ENCODE data around the gene MAML2. TPM values are rescaled to one million over a fixed set of nuclear protein-coding genes. Genes with fewer than 3 reads are reported as not detected.

The MAML2 gene
- total and polyA plus RNA-seq, 2 of the 13 experiments (the other 11 are each of a cell fraction or from before 2014, with no cell fraction given): 2.3 to 25.9 TPM

DNA sequence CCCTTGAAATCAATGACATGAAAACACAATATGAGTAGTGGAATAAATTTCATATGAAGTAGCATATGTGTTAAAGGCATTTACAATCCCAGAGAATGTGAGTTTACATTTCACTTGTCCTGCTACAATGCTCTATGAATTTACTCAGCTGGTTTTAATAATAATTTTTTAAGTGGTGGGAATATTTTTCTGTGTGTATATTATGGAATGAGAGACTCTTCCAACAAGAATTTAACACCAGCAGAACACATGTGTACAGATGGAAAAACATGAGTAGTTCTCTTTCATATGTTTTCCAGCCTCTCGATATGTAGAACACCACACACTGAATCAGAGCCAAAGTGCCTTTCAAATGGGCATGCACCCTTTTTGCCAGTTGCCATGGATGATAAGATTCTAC, 170.4 kb downstream of the MAML2 start:
- DNase-seq (ENCODE audit: low spot score) (no peak), FAIRE-seq (no peak), ATAC-seq (no peak)
- Histone ChIP-seq H2AFZ (ENCODE audit: low read length) (no peak overlapping the region), H3K27ac (ENCODE audit: extremely low read length, insufficient read depth, low read length) (no peak overlapping the region), H3K9me3 (ENCODE audit: low read length) (no peaks in the 10 kb centered on the region), H3K4me3 (replicated peaks in 1 of 3; ENCODE audit: insufficient read depth in 1 of 3, low read depth in 2 of 3, low read length in 3 of 3) (no peak overlapping the region), H4K20me1 (ENCODE audit: insufficient read depth, low read length) (no peaks in the 10 kb centered on the region), H3K9ac (ENCODE audit: insufficient read depth, low read depth, low read length) (no peak overlapping the region), H3K27me3 (ENCODE audit: control insufficient read depth in 1 of 2, insufficient read depth in 2 of 2, low read length in 2 of 2) (no peaks in the 10 kb centered on the region), H3K4me2 (ENCODE audit: low read depth, low read length) (no peak overlapping the region), H3K79me2 (ENCODE audit: insufficient read depth, low read length) (no peaks in the 10 kb centered on the region), H3K4me1 (ENCODE audit: insufficient read depth, low read length) (no peaks in the 10 kb centered on the region), H3K36me3 (replicated peaks in 1 of 2; ENCODE audit: control insufficient read depth in 1 of 2, insufficient read depth in 2 of 2, low read length in 2 of 2) (peaks cover 0 to 8% of the 10 kb centered on the region in 2 experiments; a peak in 3 of 5 replicates)
- BruUV-seq (replicated peaks): no TSS peak
- CTCF ChIA-PET (ENCODE audit: low intra/inter-chr PET ratio, low total read pairs): no interaction called here
- TF ChIP-seq, protein P1, sequence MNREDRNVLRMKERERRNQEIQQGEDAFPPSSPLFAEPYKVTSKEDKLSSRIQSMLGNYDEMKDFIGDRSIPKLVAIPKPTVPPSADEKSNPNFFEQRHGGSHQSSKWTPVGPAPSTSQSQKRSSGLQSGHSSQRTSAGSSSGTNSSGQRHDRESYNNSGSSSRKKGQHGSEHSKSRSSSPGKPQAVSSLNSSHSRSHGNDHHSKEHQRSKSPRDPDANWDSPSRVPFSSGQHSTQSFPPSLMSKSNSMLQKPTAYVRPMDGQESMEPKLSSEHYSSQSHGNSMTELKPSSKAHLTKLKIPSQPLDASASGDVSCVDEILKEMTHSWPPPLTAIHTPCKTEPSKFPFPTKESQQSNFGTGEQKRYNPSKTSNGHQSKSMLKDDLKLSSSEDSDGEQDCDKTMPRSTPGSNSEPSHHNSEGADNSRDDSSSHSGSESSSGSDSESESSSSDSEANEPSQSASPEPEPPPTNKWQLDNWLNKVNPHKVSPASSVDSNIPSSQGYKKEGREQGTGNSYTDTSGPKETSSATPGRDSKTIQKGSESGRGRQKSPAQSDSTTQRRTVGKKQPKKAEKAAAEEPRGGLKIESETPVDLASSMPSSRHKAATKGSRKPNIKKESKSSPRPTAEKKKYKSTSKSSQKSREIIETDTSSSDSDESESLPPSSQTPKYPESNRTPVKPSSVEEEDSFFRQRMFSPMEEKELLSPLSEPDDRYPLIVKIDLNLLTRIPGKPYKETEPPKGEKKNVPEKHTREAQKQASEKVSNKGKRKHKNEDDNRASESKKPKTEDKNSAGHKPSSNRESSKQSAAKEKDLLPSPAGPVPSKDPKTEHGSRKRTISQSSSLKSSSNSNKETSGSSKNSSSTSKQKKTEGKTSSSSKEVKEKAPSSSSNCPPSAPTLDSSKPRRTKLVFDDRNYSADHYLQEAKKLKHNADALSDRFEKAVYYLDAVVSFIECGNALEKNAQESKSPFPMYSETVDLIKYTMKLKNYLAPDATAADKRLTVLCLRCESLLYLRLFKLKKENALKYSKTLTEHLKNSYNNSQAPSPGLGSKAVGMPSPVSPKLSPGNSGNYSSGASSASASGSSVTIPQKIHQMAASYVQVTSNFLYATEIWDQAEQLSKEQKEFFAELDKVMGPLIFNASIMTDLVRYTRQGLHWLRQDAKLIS (CRISPR knock-in tag; IDR thresholded peaks at IDR 0.05): no peak
- TF ChIP-seq SRSF1 (optimal IDR thresholded peaks at IDR 0.05; ENCODE audit: low read depth, low read length): no peak
- no peak for TF ChIP-seq ZNF782 (CRISPR knock-in tag; IDR thresholded peaks at IDR 0.05; ENCODE audit: borderline replicate concordance)
- no peak for TF ChIP-seq ZNF546 (CRISPR knock-in tag; conservative IDR thresholded peaks at IDR 0.05)
- in situ Hi-C loops (cut with HindIII; ENCODE audit: extremely low pct_ligation_motif_present, low pct_unique_long_range_greater_than_20kb) (no loop called here), intact Hi-C loops (cut with micrococcal nuclease; ENCODE audit: unreplicated experiment) (no loop called here)
- WGBS (ENCODE audit: low lambda C conversion rate): 95% methylated on average over 1 of the region's 1 CpG
- POLR2A ChIA-PET: no interaction called here

GRCh38 chr11:96169250-96169649, 173.7 kb downstream of the MAML2 start:
- POLR2A ChIA-PET: no interaction called here
- no peak for FAIRE-seq
- 95% methylated on average over 3 of the region's 3 CpGs for WGBS (ENCODE audit: low lambda C conversion rate)
- H3K9ac ChIP-seq (ENCODE audit: insufficient read depth, low read depth, low read length): no peak overlapping the region
- no peak overlapping the region for H3K27ac ChIP-seq (ENCODE audit: extremely low read length, insufficient read depth, low read length)
- no peak overlapping the region for H2AFZ ChIP-seq (ENCODE audit: low read length)
- ATAC-seq: no peak
- no peak for DNase-seq (ENCODE audit: low spot score)
- no peak overlapping the region for H3K4me2 ChIP-seq (ENCODE audit: low read depth, low read length)
- H3K27me3 ChIP-seq (ENCODE audit: control insufficient read depth in 1 of 2, insufficient read depth in 2 of 2, low read length in 2 of 2): no peaks in the 10 kb centered on the region
- TF ChIP-seq ZNF777 (CRISPR knock-in tag; IDR thresholded peaks at IDR 0.05): no peak
- no peak for TF ChIP-seq ZNF782 (CRISPR knock-in tag; IDR thresholded peaks at IDR 0.05; ENCODE audit: borderline replicate concordance)
- no peak for TF ChIP-seq CERS6 (CRISPR knock-in tag; IDR thresholded peaks at IDR 0.05)
- TF ChIP-seq ZNF343 (CRISPR knock-in tag; IDR thresholded peaks at IDR 0.05): no peak
- TF ChIP-seq NR1H2 (CRISPR knock-in tag; IDR thresholded peaks at IDR 0.05; ENCODE audit: borderline replicate concordance, low read depth): no peak
- TF ChIP-seq NCOR1 (IDR thresholded peaks at IDR 0.05; ENCODE audit: borderline replicate concordance, low read length): no peak
- no peak for TF ChIP-seq ZNF18 (CRISPR knock-in tag; IDR thresholded peaks at IDR 0.05; ENCODE audit: insufficient replicate concordance)
- no peak for TF ChIP-seq MAF1 (CRISPR knock-in tag; IDR thresholded peaks at IDR 0.05; ENCODE audit: borderline replicate concordance)
- TF ChIP-seq ZNF547 (CRISPR knock-in tag; IDR thresholded peaks at IDR 0.05): no peak
- CTCF ChIA-PET (ENCODE audit: low intra/inter-chr PET ratio, low total read pairs): no interaction called here
- no peaks in the 10 kb centered on the region for H3K9me3 ChIP-seq (ENCODE audit: low read length)
- H3K79me2 ChIP-seq (ENCODE audit: insufficient read depth, low read length): no peaks in the 10 kb centered on the region
- BruUV-seq (replicated peaks): no TSS peak
- H4K20me1 ChIP-seq (ENCODE audit: insufficient read depth, low read length): no peaks in the 10 kb centered on the region
- H3K4me1 ChIP-seq (ENCODE audit: insufficient read depth, low read length): peaks cover 29% of the 10 kb centered on the region
- in situ Hi-C loops (cut with HindIII; ENCODE audit: extremely low pct_ligation_motif_present, low pct_unique_long_range_greater_than_20kb): no loop called here
- peaks cover 0 to 2% of the 10 kb centered on the region in 2 experiments; a peak in 2 of 5 replicates for H3K36me3 ChIP-seq (replicated peaks in 1 of 2; ENCODE audit: control insufficient read depth in 1 of 2, insufficient read depth in 2 of 2, low read length in 2 of 2)
- intact Hi-C loops (cut with micrococcal nuclease; ENCODE audit: unreplicated experiment): no loop called here
- H3K4me3 ChIP-seq (replicated peaks in 1 of 3; ENCODE audit: insufficient read depth in 1 of 3, low read depth in 2 of 3, low read length in 3 of 3): no peak overlapping the region
